ENCODE measurements around the gene DOCK4. TPM values are rescaled to one million over a fixed set of nuclear protein-coding genes. Genes with fewer than 3 reads are reported as not detected.
A peak's percentile ranks its signal among the peaks of the same experiment; 100 is the strongest.

The DOCK4 gene
- total RNA-seq, 4 donors from 2014 or later, result 9.9 to 30.9 (median 13.7) TPM

DNA sequence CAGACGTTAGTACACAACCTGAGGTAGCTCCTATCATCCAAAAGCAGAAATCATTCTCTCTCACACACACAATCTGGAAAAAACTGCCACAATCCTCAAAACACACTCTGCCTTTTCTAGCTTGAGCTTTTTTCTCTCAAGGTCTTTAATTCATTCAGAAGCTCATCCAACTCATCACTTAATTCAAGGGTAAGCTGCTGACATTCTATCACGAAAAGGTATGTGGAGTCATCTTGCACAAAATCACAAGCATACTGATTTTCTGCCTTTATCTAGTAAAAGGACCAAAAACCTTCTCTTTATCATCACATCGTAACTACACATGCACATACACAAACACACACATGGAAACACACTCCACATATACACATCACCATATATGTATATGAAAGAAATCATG lies 32.0 kb downstream of the DOCK4 start:
- no peaks in the 10 kb centered on the region for H3K36me3 ChIP-seq
- no peak overlapping the region for H3K27ac ChIP-seq
- intact Hi-C loops (cut with DNase I), result no loop called here
- peaks cover 0 to 3% (median 0%) of the 10 kb centered on the region in 3 donors for H3K4me1 ChIP-seq
- TF ChIP-seq, protein P1, sequence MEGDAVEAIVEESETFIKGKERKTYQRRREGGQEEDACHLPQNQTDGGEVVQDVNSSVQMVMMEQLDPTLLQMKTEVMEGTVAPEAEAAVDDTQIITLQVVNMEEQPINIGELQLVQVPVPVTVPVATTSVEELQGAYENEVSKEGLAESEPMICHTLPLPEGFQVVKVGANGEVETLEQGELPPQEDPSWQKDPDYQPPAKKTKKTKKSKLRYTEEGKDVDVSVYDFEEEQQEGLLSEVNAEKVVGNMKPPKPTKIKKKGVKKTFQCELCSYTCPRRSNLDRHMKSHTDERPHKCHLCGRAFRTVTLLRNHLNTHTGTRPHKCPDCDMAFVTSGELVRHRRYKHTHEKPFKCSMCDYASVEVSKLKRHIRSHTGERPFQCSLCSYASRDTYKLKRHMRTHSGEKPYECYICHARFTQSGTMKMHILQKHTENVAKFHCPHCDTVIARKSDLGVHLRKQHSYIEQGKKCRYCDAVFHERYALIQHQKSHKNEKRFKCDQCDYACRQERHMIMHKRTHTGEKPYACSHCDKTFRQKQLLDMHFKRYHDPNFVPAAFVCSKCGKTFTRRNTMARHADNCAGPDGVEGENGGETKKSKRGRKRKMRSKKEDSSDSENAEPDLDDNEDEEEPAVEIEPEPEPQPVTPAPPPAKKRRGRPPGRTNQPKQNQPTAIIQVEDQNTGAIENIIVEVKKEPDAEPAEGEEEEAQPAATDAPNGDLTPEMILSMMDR (IDR thresholded peaks at IDR 0.05), result no peak
- TF ChIP-seq POLR2A (IDR thresholded peaks at IDR 0.05), result no peak
- no peaks in the 10 kb centered on the region for H3K9me3 ChIP-seq
- H3K4me3 ChIP-seq, result no peak overlapping the region
- no peaks in the 10 kb centered on the region for H3K27me3 ChIP-seq
- no peak for DNase-seq
- 81 to 85% methylated on average over 3 of the region's 3 CpGs for WGBS, 2 donors

DNA sequence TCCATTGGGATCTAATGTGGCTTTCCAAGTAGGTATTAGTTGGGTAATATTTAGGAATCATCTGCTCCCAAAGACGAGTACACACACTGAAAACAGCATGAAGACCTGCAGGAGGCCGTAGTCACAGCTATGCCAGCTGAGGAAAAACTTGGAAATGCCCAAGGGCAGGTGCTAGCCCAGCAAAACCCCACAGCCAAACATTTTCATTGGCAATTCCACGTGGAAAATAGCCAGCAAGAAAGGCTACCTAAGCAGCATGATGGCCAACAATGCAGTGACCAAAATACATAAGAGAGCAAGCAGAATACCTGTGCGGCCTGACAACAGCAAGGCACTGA lies 32.7 kb downstream of the DOCK4 start:
- TF ChIP-seq, protein P1 (IDR thresholded peaks at IDR 0.05), result no peak
- TF ChIP-seq POLR2A (IDR thresholded peaks at IDR 0.05), result no peak
- Histone ChIP-seq H3K27me3 (no peaks in the 10 kb centered on the region), H3K4me3 (no peak overlapping the region), H3K9me3 (no peaks in the 10 kb centered on the region), H3K4me1 (peaks cover 0 to 3% (median 0%) of the 10 kb centered on the region in 3 donors), H3K27ac (peak overlapping the region in 2 of 4 donors; percentile 18 to 35), H3K36me3 (no peaks in the 10 kb centered on the region)
- WGBS, 2 donors, result 61 to 70% methylated on average over 4 of the region's 4 CpGs
- intact Hi-C loops (cut with DNase I), result no loop called here
- DNase-seq, result no peak

DNA sequence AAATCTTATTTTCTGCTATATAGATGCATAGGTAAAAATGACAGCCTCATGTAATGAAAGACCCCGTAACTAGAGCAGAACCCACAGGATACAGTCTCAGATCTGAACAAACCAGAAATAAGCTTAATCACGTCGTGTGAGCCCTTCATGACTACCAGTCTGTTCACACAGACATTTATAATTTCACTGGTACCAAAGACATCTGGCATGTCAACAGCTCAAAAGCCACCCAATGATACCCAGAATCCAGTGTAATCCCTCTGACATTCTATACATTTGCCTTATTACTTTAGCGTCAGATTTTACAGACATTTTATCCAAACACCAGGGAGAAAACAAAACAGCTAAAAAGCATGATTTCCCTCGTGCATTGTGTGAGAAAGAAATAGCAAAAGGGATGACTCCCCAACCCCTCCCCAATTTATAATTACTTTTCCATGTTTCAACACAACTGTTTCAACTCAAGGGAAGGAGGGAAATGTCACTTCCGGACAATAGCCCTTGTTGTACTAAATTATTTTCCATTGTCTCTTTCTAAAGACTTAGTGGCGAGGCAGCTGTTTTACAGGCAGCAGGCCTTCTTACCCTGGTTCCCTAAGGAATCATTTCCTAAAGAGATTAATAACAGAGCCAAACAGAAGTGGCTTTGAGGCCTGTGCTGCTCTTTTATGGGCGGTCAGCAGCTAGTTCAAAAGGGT lies 33.2 kb downstream of the DOCK4 start:
- H3K9me3 ChIP-seq, result no peaks in the 10 kb centered on the region
- H3K4me1 ChIP-seq, result peaks cover 0 to 3% (median 0%) of the 10 kb centered on the region in 3 donors
- no peaks in the 10 kb centered on the region for H3K36me3 ChIP-seq
- no peak overlapping the region for H3K4me3 ChIP-seq
- no peaks in the 10 kb centered on the region for H3K27me3 ChIP-seq
- intact Hi-C loops (cut with DNase I), result no loop called here
- DNase-seq, result no peak
- peak overlapping the region in 2 of 4 donors; percentile 18 to 35 for H3K27ac ChIP-seq
- TF ChIP-seq POLR2A (IDR thresholded peaks at IDR 0.05), result no peak
- TF ChIP-seq, protein P1 (IDR thresholded peaks at IDR 0.05), result no peak
- 66 to 70% methylated on average over 8 of the region's 8 CpGs for WGBS, 2 donors

DNA sequence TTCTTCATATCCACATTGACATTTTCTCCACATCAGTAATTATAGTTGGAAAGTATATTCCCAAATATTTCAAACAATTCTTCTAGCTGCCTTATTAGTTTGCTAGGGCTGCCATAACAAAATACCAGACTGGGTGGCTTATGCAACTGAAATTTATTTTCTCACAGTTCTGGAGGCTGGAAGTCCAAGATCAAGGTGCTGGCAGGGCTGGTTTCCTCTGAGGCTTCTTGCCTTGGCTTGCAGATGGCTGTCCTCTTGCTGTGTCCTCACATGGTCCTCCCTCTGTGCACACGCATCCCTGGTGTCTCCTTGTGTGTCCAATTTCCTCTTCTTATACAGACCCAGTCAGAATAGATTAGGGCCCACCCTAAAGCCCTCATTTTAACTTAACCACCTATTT lies 34.5 kb downstream of the DOCK4 start:
- intact Hi-C loops (cut with DNase I), result no loop called here
- no peaks in the 10 kb centered on the region for H3K27me3 ChIP-seq
- TF ChIP-seq, protein P1 (IDR thresholded peaks at IDR 0.05), result no peak
- no peak for TF ChIP-seq POLR2A (IDR thresholded peaks at IDR 0.05)
- no peak overlapping the region for H3K27ac ChIP-seq
- H3K4me1 ChIP-seq, result peaks cover 0 to 3% (median 0%) of the 10 kb centered on the region in 3 donors
- WGBS, 2 donors, result 71 to 100% methylated on average over 1 of the region's 1 CpG
- H3K4me3 ChIP-seq, result no peak overlapping the region
- H3K36me3 ChIP-seq, result no peaks in the 10 kb centered on the region
- DNase-seq, result no peak
- no peaks in the 10 kb centered on the region for H3K9me3 ChIP-seq

DNA sequence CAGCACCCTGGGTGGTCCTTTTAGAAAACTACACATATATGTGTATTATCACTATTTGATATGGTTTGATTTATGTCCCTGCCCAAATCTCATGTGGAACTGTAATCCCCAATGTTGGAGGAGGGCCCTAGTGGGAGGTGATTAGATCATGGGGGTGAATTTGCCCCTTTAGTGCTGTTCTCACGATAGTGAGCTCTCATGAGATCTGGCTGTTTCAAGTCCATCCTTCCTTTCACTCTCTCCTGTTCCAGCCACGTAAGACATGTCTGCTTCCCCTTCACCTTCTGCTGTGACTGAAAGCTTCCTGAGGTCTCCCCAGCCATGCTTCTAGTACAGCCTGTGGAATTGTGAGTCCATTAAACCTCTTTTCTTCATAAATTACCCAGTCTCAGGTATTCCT lies 37.3 kb downstream of the DOCK4 start:
- Histone ChIP-seq H3K27me3 (no peaks in the 10 kb centered on the region), H3K27ac (no peak overlapping the region), H3K4me3 (no peak overlapping the region), H3K9me3 (no peaks in the 10 kb centered on the region), H3K4me1 (peaks cover 0 to 3% (median 0%) of the 10 kb centered on the region in 3 donors), H3K36me3 (no peaks in the 10 kb centered on the region)
- no peak for TF ChIP-seq POLR2A (IDR thresholded peaks at IDR 0.05)
- TF ChIP-seq, protein P1 (IDR thresholded peaks at IDR 0.05), result no peak
- no peak for DNase-seq
- intact Hi-C loops (cut with DNase I), result no loop called here
- 84 to 88% methylated on average over 2 of the region's 2 CpGs for WGBS, 2 donors

All from esophagus squamous epithelium (tissue), 5 donors.